ENCODE measurements around the gene CDC42BPA. TPM values are rescaled to one million over a fixed set of nuclear protein-coding genes. Genes with fewer than 3 reads are reported as not detected.

CDC42BPA gene
- total and polyA plus RNA-seq, 9 of the 15 experiments (the other 6 are each of a cell fraction or from before 2014, with no cell fraction given): 8.0 to 77.5 (median 52.1) TPM

DNA sequence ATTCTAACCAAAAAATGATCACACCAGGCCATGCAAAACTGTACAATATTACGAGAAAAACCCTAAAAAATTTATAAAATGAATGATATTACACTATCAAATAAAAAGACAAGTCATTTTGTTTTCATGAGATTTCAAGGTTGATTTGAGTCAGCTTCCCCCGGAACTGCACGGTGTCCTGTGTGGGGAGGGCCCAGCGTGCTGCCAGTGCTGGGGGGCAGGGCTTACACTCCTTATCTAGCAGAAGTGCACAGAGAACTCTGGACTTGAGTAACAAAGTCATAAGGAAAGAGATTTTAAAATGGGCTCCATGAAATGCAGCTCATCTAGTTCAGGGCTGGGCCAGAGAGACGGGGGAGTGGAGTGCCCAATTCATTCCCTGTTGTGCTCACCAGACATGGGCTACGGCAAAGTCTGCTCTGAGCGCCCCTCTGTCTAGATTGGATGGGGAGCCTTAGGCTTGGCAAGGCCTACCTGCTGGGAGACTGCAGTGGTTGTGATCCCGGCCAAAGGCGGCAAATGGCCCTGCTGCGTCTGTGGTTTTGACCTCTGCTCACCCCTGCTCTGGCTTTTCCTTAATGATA lies 328.1 kb downstream of the CDC42BPA start:
- no peaks in the 10 kb centered on the region for H4K20me1 ChIP-seq (replicated peaks; ENCODE audit: control insufficient read depth, insufficient read depth, low read length)
- ATAC-seq: peak; percentile 93
- H3K27me3 ChIP-seq (ENCODE audit: control insufficient read depth in 2 of 2, insufficient read depth in 2 of 2, low read length in 2 of 2): no peaks in the 10 kb centered on the region
- H3K27ac ChIP-seq (ENCODE audit: extremely low read depth, low read depth, low read length): peak overlapping the region; percentile 77
- peak overlapping the region; percentile 79 for H2AFZ ChIP-seq (ENCODE audit: low read depth, low read length)
- peaks cover 3% of the 10 kb centered on the region for H3K9me1 ChIP-seq (ENCODE audit: control insufficient read depth, insufficient read depth, low read length)
- BruUV-seq (replicated peaks): TSS peak; percentile 18
- H3K36me3 ChIP-seq (ENCODE audit: control insufficient read depth, insufficient read depth, low read length): peaks cover 76% of the 10 kb centered on the region
- WGBS (ENCODE audit: insufficient coverage, low coverage, missing lambda C conversion rate): 7% methylated on average over 10 of the region's 10 CpGs
- ChIA-PET POLR2A (interaction anchor here (0.5 to 5.1 kb wide), 6 partner anchors 11 to 145 kb away, joined by 3 to 24 read pairs (median 3); no protein-coding TSS in a partner anchor), CTCF (ENCODE audit: low intra/inter-chr PET ratio) (no interaction called here)
- peaks cover 23 to 29% of the 10 kb centered on the region in 2 experiments for H3K4me1 ChIP-seq (replicated peaks in 1 of 2; ENCODE audit: control insufficient read depth in 2 of 2, insufficient read depth in 2 of 2, low read length in 2 of 2)
- in situ Hi-C loops (cut with MboI): no loop called here
- no peaks in the 10 kb centered on the region for H3K79me2 ChIP-seq (ENCODE audit: control insufficient read depth, insufficient read depth, low read length)
- FAIRE-seq: peak; percentile 95
- H3K4me2 ChIP-seq (ENCODE audit: insufficient read depth, low read length): peak overlapping the region; percentile 71
- peak in 3 of 4 experiments; percentile 57 to 88 (median 85) for DNase-seq (ENCODE audit: extremely low read depth in 1 of 4, low spot score in 3 of 4)
- no peaks in the 10 kb centered on the region for H3K9me3 ChIP-seq (replicated peaks; ENCODE audit: control insufficient read depth, insufficient read depth, low read depth, low read length)
- peak overlapping the region; percentile 18 to 84 for H3K9ac ChIP-seq (ENCODE audit: insufficient read depth in 1 of 2, low read depth in 2 of 2, low read length in 2 of 2)
- intact Hi-C loops (cut with micrococcal nuclease): loop anchor here (1.0 kb wide), 1 partner anchor 447 kb away; no protein-coding TSS in a partner anchor
- H3K4me3 ChIP-seq: no peak overlapping the region
- peak; percentile 50; the same call in 1 of the 2 replicates for TF ChIP-seq KLF1 (tag; IDR thresholded peaks at IDR 0.05)
- no peak for TF ChIP-seq ZC3H11A (IDR thresholded peaks at IDR 0.05; ENCODE audit: low read depth, low read length)
- no peak for TF ChIP-seq PPARD (CRISPR knock-in tag; IDR thresholded peaks at IDR 0.05)
- no peak for TF ChIP-seq ZFPM2 (CRISPR knock-in tag; IDR thresholded peaks at IDR 0.05)
- TF ChIP-seq BCL6 (CRISPR knock-in tag; IDR thresholded peaks at IDR 0.05): no peak
- TF ChIP-seq, protein P1, sequence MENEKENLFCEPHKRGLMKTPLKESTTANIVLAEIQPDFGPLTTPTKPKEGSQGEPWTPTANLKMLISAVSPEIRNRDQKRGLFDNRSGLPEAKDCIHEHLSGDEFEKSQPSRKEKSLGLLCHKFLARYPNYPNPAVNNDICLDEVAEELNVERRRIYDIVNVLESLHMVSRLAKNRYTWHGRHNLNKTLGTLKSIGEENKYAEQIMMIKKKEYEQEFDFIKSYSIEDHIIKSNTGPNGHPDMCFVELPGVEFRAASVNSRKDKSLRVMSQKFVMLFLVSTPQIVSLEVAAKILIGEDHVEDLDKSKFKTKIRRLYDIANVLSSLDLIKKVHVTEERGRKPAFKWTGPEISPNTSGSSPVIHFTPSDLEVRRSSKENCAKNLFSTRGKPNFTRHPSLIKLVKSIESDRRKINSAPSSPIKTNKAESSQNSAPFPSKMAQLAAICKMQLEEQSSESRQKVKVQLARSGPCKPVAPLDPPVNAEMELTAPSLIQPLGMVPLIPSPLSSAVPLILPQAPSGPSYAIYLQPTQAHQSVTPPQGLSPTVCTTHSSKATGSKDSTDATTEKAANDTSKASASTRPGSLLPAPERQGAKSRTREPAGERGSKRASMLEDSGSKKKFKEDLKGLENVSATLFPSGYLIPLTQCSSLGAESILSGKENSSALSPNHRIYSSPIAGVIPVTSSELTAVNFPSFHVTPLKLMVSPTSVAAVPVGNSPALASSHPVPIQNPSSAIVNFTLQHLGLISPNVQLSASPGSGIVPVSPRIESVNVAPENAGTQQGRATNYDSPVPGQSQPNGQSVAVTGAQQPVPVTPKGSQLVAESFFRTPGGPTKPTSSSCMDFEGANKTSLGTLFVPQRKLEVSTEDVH (IDR thresholded peaks at IDR 0.05; ENCODE audit: low read depth, partially characterized antibody): no peak
- TF ChIP-seq, protein P2, sequence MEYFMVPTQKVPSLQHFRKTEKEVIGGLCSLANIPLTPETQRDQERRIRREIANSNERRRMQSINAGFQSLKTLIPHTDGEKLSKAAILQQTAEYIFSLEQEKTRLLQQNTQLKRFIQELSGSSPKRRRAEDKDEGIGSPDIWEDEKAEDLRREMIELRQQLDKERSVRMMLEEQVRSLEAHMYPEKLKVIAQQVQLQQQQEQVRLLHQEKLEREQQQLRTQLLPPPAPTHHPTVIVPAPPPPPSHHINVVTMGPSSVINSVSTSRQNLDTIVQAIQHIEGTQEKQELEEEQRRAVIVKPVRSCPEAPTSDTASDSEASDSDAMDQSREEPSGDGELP (CRISPR knock-in tag; IDR thresholded peaks at IDR 0.05; ENCODE audit: borderline replicate concordance): peak; percentile 32; the same call in 1 of the 2 replicates
- TF ChIP-seq ZNF589 (CRISPR knock-in tag; IDR thresholded peaks at IDR 0.05; ENCODE audit: low read depth): no peak
- TF ChIP-seq, protein P3, sequence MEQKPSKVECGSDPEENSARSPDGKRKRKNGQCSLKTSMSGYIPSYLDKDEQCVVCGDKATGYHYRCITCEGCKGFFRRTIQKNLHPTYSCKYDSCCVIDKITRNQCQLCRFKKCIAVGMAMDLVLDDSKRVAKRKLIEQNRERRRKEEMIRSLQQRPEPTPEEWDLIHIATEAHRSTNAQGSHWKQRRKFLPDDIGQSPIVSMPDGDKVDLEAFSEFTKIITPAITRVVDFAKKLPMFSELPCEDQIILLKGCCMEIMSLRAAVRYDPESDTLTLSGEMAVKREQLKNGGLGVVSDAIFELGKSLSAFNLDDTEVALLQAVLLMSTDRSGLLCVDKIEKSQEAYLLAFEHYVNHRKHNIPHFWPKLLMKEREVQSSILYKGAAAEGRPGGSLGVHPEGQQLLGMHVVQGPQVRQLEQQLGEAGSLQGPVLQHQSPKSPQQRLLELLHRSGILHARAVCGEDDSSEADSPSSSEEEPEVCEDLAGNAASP (IDR thresholded peaks at IDR 0.05): no peak
- no peak for TF ChIP-seq SP1 (CRISPR knock-in tag; IDR thresholded peaks at IDR 0.05)
- no peak for TF ChIP-seq ETV6 (IDR thresholded peaks at IDR 0.05; ENCODE audit: borderline replicate concordance in 1 of 2, low read depth in 2 of 2, low read length in 1 of 2)
- no peak for TF ChIP-seq ETV6 (CRISPR knock-in tag; IDR thresholded peaks at IDR 0.05; ENCODE audit: borderline replicate concordance)
- TF ChIP-seq, protein P4, sequence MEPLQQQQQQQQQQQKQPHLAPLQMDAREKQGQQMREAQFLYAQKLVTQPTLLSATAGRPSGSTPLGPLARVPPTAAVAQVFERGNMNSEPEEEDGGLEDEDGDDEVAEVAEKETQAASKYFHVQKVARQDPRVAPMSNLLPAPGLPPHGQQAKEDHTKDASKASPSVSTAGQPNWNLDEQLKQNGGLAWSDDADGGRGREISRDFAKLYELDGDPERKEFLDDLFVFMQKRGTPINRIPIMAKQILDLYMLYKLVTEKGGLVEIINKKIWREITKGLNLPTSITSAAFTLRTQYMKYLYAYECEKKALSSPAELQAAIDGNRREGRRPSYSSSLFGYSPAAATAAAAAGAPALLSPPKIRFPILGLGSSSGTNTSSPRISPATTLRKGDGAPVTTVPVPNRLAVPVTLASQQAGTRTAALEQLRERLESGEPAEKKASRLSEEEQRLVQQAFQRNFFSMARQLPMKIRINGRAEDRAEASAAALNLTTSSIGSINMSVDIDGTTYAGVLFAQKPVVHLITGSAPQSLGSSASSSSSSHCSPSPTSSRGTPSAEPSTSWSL (CRISPR knock-in tag; IDR thresholded peaks at IDR 0.05; ENCODE audit: borderline replicate concordance): no peak
- no peak for TF ChIP-seq SLC30A9 (CRISPR knock-in tag; IDR thresholded peaks at IDR 0.05)
- TF ChIP-seq NFYB (IDR thresholded peaks at IDR 0.05; ENCODE audit: extremely low read depth, insufficient read length): no peak
- TF ChIP-seq SMARCC2 (IDR thresholded peaks at IDR 0.05; ENCODE audit: low read depth): 0 out of 2 replicates have a peak, but pooled peaks have one; percentile 38
